ENCODE measurements around the gene MBD3L2B. TPM values are rescaled to one million over a fixed set of nuclear protein-coding genes. Genes with fewer than 3 reads are reported as not detected.
A peak's percentile ranks its signal among the peaks of the same experiment; 100 is the strongest.
"Not testable (repeated sequence)": the region's sequence is repeated elsewhere in the genome, so short reads cannot be mapped to it uniquely, and the experiment has no call there.

MBD3L2B gene
- not detected for polyA plus RNA-seq

DNA sequence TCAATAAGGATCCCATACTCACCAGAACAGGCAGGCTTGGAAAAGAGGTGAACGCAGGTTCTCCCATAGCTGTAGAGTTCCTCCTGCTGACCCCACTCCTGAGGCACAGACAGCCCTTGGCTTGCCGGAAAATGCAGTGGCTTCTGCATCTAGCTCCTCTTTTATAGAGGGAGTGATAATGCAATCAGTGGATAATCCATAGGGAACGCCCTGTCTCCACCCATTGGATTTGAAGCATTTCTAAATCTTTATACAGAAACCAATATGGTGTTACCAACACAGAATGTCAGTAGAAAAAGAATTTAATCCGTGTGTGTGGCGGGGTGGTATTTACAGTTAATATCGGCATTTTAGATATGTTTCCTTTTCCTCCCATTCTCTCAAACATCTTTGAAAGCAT lies at the start of gene MBD3L2B:
Gene MBD3L2B, minus strand, starts transcription at position 101 of the 400 bp plus-strand sequence. Its CDS starts 34 bp downstream, at position 67.
- not testable (repeated sequence) for H3K4me1 Mint-ChIP-seq, H3K4me3 Mint-ChIP-seq, H3K27ac Mint-ChIP-seq, H3K27me3 Mint-ChIP-seq, H3K9me3 Mint-ChIP-seq, H3K36me3 Mint-ChIP-seq

DNA sequence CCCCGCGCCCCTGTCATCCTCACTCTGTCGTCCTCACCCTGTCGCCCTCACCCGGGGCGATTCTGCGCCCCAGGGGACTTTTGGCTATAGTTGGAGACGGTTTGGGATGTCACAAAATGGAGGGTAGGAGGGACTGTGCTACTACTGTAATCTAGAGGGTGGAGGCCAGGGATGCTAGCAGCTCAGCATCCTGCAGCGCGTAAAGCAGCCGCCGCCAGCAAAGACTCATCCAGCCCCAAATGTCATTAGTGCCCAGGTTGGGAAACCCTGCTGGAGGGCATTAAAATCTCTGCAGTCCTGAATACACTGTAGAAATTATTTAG lies 48.6 kb upstream of the MBD3L2B start:
- Mint-ChIP-seq H3K27me3 (no peaks in the 10 kb centered on the region), H3K4me1 (peaks cover 3 to 9% (median 5%) of the 10 kb centered on the region in 3 donors), H3K9me3 (no peaks in the 10 kb centered on the region), H3K36me3 (peaks cover 14% of the 10 kb centered on the region), H3K4me3 (peak overlapping the region; percentile 92 to 98 (median 95)), H3K27ac (peak overlapping the region; percentile 63 to 97 (median 86))

DNA sequence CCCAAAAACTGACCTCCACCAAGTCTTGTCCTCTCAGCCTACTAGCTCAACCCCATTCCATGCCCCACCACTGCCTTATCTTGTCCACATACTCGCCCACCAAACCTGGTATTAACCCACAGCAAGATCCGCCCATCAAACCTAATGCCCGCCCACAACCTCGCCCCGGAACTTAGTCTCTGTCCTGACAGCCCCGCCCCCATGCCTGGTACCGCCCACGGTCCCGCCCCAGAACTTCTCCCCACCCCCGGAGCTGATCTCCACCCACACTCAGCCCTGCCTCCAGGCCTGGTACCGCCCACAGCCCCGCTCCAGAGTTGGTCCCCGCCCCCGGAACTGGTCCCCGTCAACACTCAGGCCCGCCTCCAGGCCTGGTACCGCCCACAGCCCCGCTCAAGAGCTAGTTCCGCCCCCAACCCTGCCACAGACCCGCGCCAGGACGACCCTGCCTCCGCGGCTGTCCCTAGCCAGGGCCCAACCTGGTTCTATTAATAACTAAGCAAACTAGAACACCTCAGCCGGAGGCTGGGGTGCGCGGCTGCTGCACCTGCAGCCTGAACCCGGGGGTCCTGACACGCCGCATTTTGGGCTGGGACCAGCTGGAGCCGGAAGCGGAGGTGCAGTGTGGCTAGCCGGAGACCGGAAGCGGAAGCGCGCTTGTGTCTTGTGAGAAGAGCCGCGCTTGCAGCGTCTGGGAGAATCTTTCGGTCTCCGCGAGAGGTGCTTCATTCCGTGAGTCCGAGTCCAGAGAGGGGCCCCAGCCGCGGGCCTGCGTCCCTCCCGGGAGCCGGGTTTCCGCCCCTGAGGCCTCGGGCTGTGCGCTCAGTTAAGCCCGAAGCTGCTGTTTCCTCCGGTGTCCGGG lies 48.0 kb upstream of the MBD3L2B start, which contains the start of gene ZNF557:
Gene ZNF557, plus strand, starts transcription at position 662 of the 862 bp plus-strand sequence. CDS start 5,372 bp downstream, outside the sequence.
- Mint-ChIP-seq H3K4me3 (peak within 1 kb of the TSS; percentile 92 to 98 (median 95)), H3K27ac (peak within 1 kb of the TSS; percentile 63 to 97 (median 86)), H3K4me1 (peaks cover 3 to 9% (median 5%) of the 10 kb centered on the region in 3 donors), H3K36me3 (peaks cover 12% of the 10 kb centered on the region), H3K9me3 (no peaks in the 10 kb centered on the region), H3K27me3 (peaks cover 2% of the 10 kb centered on the region)

- H3K36me3 Mint-ChIP-seq, result peaks cover 10% of the 10 kb centered on the region
- peak overlapping the region in 2 of 3 donors; percentile 63 to 86 for H3K27ac Mint-ChIP-seq
- H3K4me3 Mint-ChIP-seq, result peak overlapping the region; percentile 92 to 98 (median 95)
- H3K4me1 Mint-ChIP-seq, result peaks cover 3 to 9% (median 5%) of the 10 kb centered on the region in 3 donors
- peaks cover 2% of the 10 kb centered on the region for H3K27me3 Mint-ChIP-seq
- no peaks in the 10 kb centered on the region for H3K9me3 Mint-ChIP-seq
Measured at GRCh38 chr19:7068599-7068998, 47.4 kb upstream of the MBD3L2B start.

DNA sequence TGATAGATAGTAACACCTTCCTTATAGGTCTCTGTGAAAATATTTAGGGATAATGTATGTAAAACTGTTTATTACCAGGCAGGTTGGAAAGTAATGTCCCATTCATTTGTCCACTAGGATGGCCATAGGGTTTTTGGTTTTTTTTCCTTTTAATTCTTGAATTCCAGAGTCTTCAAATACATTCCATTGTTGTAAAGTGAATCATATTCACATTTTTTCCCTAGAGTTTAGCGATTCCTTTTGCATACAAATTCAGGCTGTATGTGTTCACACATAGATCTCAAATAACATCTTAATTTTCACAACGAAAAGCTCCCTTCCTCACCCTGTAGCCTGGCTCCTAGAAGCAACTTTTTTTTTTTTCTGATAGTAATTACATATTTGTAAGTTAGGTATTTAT lies 46.5 kb upstream of the MBD3L2B start:
- Mint-ChIP-seq H3K9me3 (no peaks in the 10 kb centered on the region), H3K36me3 (peaks cover 9% of the 10 kb centered on the region), H3K27ac (no peak overlapping the region), H3K27me3 (peaks cover 2% of the 10 kb centered on the region), H3K4me1 (peaks cover 3 to 9% (median 5%) of the 10 kb centered on the region in 3 donors), H3K4me3 (peak overlapping the region in 1 of 4 donors; percentile 63)

DNA sequence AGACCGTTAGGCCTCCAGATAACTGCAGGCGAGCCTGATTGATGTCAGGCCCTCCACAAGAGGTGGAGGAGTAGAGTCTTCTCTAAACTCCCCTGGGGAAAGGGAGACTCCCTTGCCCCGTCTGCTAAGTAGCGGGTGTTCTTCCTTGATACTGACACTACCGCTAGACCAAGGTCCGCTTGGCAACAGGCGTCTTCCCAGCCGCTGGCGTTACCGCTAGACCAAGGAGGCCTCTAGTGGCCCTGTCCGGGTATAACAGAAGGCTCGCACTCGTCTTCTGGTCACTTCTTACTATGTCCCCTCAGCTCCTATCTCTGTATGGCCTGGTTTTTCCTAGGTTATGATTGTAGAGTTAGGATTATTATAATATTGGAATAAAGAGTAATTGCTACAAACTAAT lies 45.9 kb upstream of the MBD3L2B start:
- H3K36me3 Mint-ChIP-seq, H3K4me1 Mint-ChIP-seq, H3K9me3 Mint-ChIP-seq, H3K27me3 Mint-ChIP-seq, H3K27ac Mint-ChIP-seq: not testable (repeated sequence)
- H3K4me3 Mint-ChIP-seq, result peak overlapping the region in 1 of 4 donors; percentile 63

DNA sequence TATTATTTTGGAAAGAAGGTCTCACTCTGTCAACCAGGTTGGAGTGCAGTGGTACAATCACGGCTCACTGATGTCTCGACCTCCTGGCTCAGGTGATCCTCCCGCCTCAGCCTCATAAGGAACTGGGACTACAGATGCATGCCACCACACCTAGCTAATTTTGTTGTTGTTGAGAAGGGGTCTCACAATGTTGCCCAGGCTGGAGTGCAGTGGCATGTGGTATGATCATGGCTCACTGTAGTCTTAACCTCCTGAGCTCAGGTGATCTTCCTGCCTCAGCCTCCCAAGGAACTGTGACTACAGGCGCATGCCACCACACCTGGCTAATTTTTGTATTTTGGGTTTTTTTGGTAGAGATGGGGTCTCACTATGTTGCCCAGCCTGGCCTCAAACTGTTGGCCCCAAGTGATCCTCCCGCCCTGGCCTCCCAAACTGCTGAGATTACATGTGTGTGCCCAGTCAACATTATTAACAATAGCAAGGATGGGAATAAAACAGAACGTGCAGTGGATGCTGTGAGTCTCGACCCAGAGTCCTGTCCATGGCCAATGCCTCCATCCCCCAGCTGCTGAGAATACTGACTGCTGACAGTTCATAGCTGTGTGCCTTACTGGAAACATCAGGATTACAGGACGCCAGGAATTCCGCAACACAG lies 42.7 kb upstream of the MBD3L2B start:
- peaks cover 2% of the 10 kb centered on the region for H3K27me3 Mint-ChIP-seq
- H3K27ac Mint-ChIP-seq, result no peak overlapping the region
- peak overlapping the region in 1 of 4 donors; percentile 48 for H3K4me3 Mint-ChIP-seq
- H3K9me3 Mint-ChIP-seq, result no peaks in the 10 kb centered on the region
- peaks cover 0 to under 1% (median under 1%) of the 10 kb centered on the region in 3 donors for H3K4me1 Mint-ChIP-seq
- no peaks in the 10 kb centered on the region for H3K36me3 Mint-ChIP-seq

DNA sequence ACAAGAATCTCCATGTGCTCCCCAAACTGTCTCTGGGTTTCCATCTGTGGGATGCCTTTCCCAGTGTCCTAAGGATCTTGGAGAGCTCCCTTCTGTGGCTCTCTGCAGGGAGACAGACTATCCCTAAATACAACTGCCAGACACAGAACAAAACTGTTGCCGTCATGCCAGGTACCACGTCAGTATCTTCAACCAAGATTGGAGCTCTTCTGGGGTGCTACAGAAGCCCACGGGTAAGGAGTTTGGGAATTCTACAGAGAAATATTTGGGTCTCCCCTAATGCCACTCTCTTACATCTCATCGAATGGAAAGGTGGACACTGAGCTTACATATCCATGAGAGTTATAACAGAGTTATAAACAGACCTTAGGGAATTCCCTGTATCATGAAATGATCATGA lies 42.1 kb upstream of the MBD3L2B start:
- H3K27me3 Mint-ChIP-seq, result peaks cover 2% of the 10 kb centered on the region
- H3K36me3 Mint-ChIP-seq, result no peaks in the 10 kb centered on the region
- H3K4me1 Mint-ChIP-seq, result no peaks in the 10 kb centered on the region
- H3K9me3 Mint-ChIP-seq, result no peaks in the 10 kb centered on the region
- no peak overlapping the region for H3K4me3 Mint-ChIP-seq
- no peak overlapping the region for H3K27ac Mint-ChIP-seq

DNA sequence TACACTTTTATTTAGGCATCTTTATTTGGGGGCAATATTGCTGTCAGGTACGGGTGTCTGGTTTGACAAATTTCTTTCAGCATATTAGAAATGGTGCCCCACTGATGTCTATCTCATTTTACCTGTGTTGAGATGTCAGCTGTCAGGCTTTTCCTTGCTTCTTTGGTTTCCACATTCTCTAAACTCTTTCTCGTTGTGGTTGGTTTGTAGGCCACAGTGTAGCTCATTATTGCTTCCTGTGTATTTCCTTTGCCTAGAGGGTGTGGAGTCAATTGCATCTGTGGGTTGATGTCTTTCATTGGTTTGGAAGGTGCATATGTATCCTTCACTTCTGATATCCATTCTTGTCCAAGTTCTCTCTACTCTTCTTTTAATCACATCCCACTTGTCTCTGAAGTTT lies 38.7 kb upstream of the MBD3L2B start:
- not testable (repeated sequence) for H3K4me1 Mint-ChIP-seq, H3K9me3 Mint-ChIP-seq, H3K27me3 Mint-ChIP-seq, H3K27ac Mint-ChIP-seq, H3K4me3 Mint-ChIP-seq, H3K36me3 Mint-ChIP-seq

DNA sequence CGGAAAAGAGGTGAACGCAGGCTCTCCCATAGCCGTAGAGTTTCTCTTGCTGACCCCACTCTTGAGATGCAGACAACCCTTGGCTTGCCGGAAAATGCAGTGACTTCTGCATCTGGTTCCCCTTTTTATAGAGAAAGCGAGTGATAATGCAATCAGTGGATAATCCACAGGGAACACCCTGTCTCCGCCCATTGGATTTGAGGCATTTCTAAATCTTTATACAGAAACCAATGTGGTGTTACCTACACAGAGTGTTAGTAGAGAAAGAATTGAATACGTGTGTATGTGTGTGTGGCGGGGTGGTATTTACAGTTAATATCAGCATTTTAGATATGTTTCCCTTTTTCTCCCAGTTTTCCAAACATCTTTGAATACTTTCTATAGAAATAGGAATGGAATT lies 37.3 kb upstream of the MBD3L2B start, which contains the start of gene MBD3L3:
Gene MBD3L3, minus strand, starts transcription at position 101 of the 400 bp plus-strand sequence. Its CDS starts 71 bp downstream, at position 30.
- not testable (repeated sequence) for H3K4me3 Mint-ChIP-seq, H3K27ac Mint-ChIP-seq

DNA sequence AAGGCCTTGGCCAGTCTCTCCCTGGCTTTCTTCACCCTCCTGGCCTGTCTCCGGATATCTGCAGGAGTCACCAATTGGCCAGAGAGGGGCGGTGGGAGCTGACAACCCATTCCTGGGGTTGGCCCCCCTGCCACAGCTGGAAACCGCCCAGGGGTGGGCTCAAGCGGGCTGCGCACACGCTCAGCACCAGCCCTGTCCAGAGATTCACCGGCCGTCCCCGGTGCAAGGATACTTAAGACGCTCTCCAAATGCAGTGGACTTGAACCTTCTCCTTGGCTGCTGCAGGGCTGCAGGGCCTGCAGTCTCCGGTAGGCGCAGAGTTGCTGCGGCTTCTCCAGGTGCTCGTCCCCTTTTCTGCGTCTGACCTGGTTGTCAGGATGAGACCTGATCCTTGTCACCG lies 35.1 kb upstream of the MBD3L2B start:
- H3K4me1 Mint-ChIP-seq, H3K27me3 Mint-ChIP-seq, H3K4me3 Mint-ChIP-seq, H3K36me3 Mint-ChIP-seq, H3K9me3 Mint-ChIP-seq, H3K27ac Mint-ChIP-seq: not testable (repeated sequence)

More for the DNA sequence above, 37.3 kb upstream of the MBD3L2B start, which contains the start of gene MBD3L3:
- H3K9me3 Mint-ChIP-seq, H3K27me3 Mint-ChIP-seq, H3K36me3 Mint-ChIP-seq, H3K4me1 Mint-ChIP-seq: not testable (repeated sequence)

GRCh38 chr19:7055679-7056078 lies 34.4 kb upstream of the MBD3L2B start:
- H3K4me1 Mint-ChIP-seq, result not testable (repeated sequence)

GRCh38 chr19:7054635-7055368 lies 33.6 kb upstream of the MBD3L2B start:
- not testable (repeated sequence) for H3K36me3 Mint-ChIP-seq, H3K4me1 Mint-ChIP-seq, H3K27me3 Mint-ChIP-seq, H3K4me3 Mint-ChIP-seq, H3K9me3 Mint-ChIP-seq, H3K27ac Mint-ChIP-seq

More at GRCh38 chr19:7055679-7056078, 34.4 kb upstream of the MBD3L2B start:
- not testable (repeated sequence) for H3K4me3 Mint-ChIP-seq, H3K27ac Mint-ChIP-seq, H3K9me3 Mint-ChIP-seq, H3K36me3 Mint-ChIP-seq, H3K27me3 Mint-ChIP-seq

GRCh38 chr19:7052896-7053295 lies 31.7 kb upstream of the MBD3L2B start:
- H3K9me3 Mint-ChIP-seq, H3K27ac Mint-ChIP-seq, H3K36me3 Mint-ChIP-seq, H3K4me3 Mint-ChIP-seq, H3K4me1 Mint-ChIP-seq, H3K27me3 Mint-ChIP-seq: not testable (repeated sequence)

GRCh38 chr19:7051421-7051820 lies 30.2 kb upstream of the MBD3L2B start:
- not testable (repeated sequence) for H3K4me1 Mint-ChIP-seq, H3K27ac Mint-ChIP-seq, H3K9me3 Mint-ChIP-seq, H3K4me3 Mint-ChIP-seq, H3K27me3 Mint-ChIP-seq, H3K36me3 Mint-ChIP-seq
